ENCODE measurements around the gene GALNT14. TPM values are rescaled to one million over a fixed set of nuclear protein-coding genes. Genes with fewer than 3 reads are reported as not detected.

GALNT14 gene
- total and polyA plus RNA-seq, 2 donors (not counting 1 experiment from before 2014, with no cell fraction given) = 3.1 to 6.2 TPM

DNA sequence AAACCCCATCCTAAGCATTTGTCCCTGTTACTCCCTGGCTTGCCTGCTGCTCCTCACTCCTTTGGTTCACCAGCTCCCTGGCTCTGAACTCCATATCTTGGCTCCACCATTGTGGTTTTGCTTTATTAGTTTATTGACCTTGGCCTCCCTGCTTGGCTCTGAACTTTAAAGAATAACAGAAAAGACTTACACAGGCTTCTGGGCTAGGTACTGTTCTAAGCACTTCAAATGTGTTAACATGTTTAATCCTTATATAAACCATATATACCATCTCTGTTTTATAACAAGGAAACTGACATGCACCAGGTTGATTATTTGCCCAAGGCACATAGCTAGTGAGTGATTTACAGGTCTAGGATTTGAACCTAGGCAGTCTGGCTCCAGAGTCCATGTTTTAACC, 181.2 kb downstream of the GALNT14 start:
- no peak for TF ChIP-seq EZH2 (IDR thresholded peaks at IDR 0.05; ENCODE audit: borderline replicate concordance, insufficient read depth, low read depth, low read length, poor library complexity, severe bottlenecking)
- CTCF ChIA-PET = no interaction called here
- H3K4me1 Mint-ChIP-seq = no peaks in the 10 kb centered on the region

DNA sequence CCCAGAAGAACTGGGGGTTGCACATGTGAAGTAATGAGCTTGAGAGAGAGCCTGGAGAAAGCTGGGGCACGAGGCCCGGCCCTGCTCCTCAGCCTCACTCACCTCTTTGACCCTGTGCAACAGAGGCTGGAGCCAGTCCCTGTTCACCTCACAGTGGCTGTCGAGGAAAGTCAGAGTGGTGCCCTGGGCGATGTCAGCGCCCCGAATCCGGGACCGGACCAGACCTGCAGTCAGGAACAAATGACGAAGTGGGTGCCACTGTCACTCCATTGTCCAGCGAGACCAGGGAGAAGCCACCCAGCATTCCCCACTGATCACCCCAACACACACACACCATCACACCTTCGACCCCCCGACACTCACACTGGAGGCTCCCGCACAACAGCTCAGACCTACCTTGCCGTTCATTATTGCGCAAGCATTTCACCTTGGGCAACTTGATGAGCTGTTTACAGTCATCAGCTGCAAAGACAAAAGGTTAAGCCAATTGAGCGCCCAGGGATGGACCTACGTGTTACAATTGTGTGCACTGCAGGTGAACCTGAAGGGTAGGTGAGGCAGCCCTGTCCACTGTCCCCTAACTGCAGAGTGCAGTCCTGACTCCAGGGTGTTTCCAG, 182.6 kb downstream of the GALNT14 start:
- no peaks in the 10 kb centered on the region for H3K27me3 ChIP-seq (replicated peaks in 1 of 4; ENCODE audit: control extremely low read depth in 1 of 4, control insufficient read depth in 3 of 4, insufficient read depth in 4 of 4, low read length in 3 of 4)
- H3K4me1 ChIP-seq (ENCODE audit: control insufficient read depth in 2 of 2, insufficient read depth in 2 of 2, low read length in 2 of 2) = no peaks in the 10 kb centered on the region
- H3K9me3 ChIP-seq (ENCODE audit: control extremely low read depth in 1 of 3, control insufficient read depth in 2 of 3, insufficient read depth in 1 of 3, low read length in 2 of 3) = no peaks in the 10 kb centered on the region
- POLR2A ChIA-PET = no interaction called here
- CTCF ChIA-PET = no interaction called here
- DNase-seq (no peak), ATAC-seq (ENCODE audit: low read depth) (no peak)
- H3K9ac ChIP-seq (ENCODE audit: low read length) = no peak overlapping the region
- TF ChIP-seq, protein P1, sequence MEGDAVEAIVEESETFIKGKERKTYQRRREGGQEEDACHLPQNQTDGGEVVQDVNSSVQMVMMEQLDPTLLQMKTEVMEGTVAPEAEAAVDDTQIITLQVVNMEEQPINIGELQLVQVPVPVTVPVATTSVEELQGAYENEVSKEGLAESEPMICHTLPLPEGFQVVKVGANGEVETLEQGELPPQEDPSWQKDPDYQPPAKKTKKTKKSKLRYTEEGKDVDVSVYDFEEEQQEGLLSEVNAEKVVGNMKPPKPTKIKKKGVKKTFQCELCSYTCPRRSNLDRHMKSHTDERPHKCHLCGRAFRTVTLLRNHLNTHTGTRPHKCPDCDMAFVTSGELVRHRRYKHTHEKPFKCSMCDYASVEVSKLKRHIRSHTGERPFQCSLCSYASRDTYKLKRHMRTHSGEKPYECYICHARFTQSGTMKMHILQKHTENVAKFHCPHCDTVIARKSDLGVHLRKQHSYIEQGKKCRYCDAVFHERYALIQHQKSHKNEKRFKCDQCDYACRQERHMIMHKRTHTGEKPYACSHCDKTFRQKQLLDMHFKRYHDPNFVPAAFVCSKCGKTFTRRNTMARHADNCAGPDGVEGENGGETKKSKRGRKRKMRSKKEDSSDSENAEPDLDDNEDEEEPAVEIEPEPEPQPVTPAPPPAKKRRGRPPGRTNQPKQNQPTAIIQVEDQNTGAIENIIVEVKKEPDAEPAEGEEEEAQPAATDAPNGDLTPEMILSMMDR (IDR thresholded peaks at IDR 0.05) = no peak
- no peak for TF ChIP-seq EZH2 (IDR thresholded peaks at IDR 0.05; ENCODE audit: borderline replicate concordance, insufficient read depth, low read depth, low read length, poor library complexity, severe bottlenecking)
- Mint-ChIP-seq H3K27ac (no peak overlapping the region), H3K9me3 (ENCODE audit: insufficient read depth) (no peaks in the 10 kb centered on the region), H3K4me1 (no peaks in the 10 kb centered on the region), H3K27me3 (no peaks in the 10 kb centered on the region), H3K4me3 (no peak overlapping the region)
- intact Hi-C loops (cut with micrococcal nuclease) = no loop called here
- H4K20me1 ChIP-seq (ENCODE audit: control insufficient read depth, insufficient read depth, low read length, poor library complexity, severe bottlenecking) = no peaks in the 10 kb centered on the region
- no peaks in the 10 kb centered on the region for H3K36me3 ChIP-seq (replicated peaks in 1 of 2; ENCODE audit: control extremely low read depth in 1 of 2, control insufficient read depth in 1 of 2, extremely low read depth in 1 of 2, insufficient read depth in 2 of 2, low read length in 1 of 2)
- no peak overlapping the region for H3K4me2 ChIP-seq (replicated peaks; ENCODE audit: low read depth, low read length, poor library complexity, severe bottlenecking)
- WGBS (ENCODE audit: insufficient coverage) = 97% methylated on average over 17 of the region's 17 CpGs
- H3K79me2 ChIP-seq (ENCODE audit: control insufficient read depth, insufficient read depth, low read length) = no peaks in the 10 kb centered on the region
- H2AFZ ChIP-seq (ENCODE audit: insufficient read depth, low read depth, low read length, poor library complexity, severe bottlenecking) = no peak overlapping the region
- no peak overlapping the region for H3K27ac ChIP-seq (ENCODE audit: low read length in 2 of 2)
- H3K4me3 ChIP-seq (ENCODE audit: control extremely low read depth in 1 of 5, extremely low read depth in 1 of 5, insufficient read depth in 1 of 5, low read depth in 2 of 5, low read length in 4 of 5) = no peak overlapping the region

More for the DNA sequence above, 181.2 kb downstream of the GALNT14 start:
- Histone ChIP-seq H2AFZ (ENCODE audit: insufficient read depth, low read depth, low read length, poor library complexity, severe bottlenecking) (no peak overlapping the region), H3K4me1 (ENCODE audit: control insufficient read depth in 2 of 2, insufficient read depth in 2 of 2, low read length in 2 of 2) (no peaks in the 10 kb centered on the region), H3K36me3 (replicated peaks in 1 of 2; ENCODE audit: control extremely low read depth in 1 of 2, control insufficient read depth in 1 of 2, extremely low read depth in 1 of 2, insufficient read depth in 2 of 2, low read length in 1 of 2) (no peaks in the 10 kb centered on the region), H3K4me3 (ENCODE audit: control extremely low read depth in 1 of 5, extremely low read depth in 1 of 5, insufficient read depth in 1 of 5, low read depth in 2 of 5, low read length in 4 of 5) (no peak overlapping the region), H4K20me1 (ENCODE audit: control insufficient read depth, insufficient read depth, low read length, poor library complexity, severe bottlenecking) (no peaks in the 10 kb centered on the region), H3K9me3 (ENCODE audit: control extremely low read depth in 1 of 3, control insufficient read depth in 2 of 3, insufficient read depth in 1 of 3, low read length in 2 of 3) (no peaks in the 10 kb centered on the region), H3K27ac (ENCODE audit: low read length in 2 of 2) (no peak overlapping the region), H3K79me2 (ENCODE audit: control insufficient read depth, insufficient read depth, low read length) (no peaks in the 10 kb centered on the region), H3K9ac (ENCODE audit: low read length) (no peak overlapping the region), H3K27me3 (replicated peaks in 1 of 4; ENCODE audit: control extremely low read depth in 1 of 4, control insufficient read depth in 3 of 4, insufficient read depth in 4 of 4, low read length in 3 of 4) (no peaks in the 10 kb centered on the region), H3K4me2 (replicated peaks; ENCODE audit: low read depth, low read length, poor library complexity, severe bottlenecking) (no peak overlapping the region)
- intact Hi-C loops (cut with micrococcal nuclease) = no loop called here
- POLR2A ChIA-PET = no interaction called here
- H3K4me3 Mint-ChIP-seq = no peak overlapping the region
- no peak for ATAC-seq (ENCODE audit: low read depth)
- no peaks in the 10 kb centered on the region for H3K27me3 Mint-ChIP-seq
- H3K27ac Mint-ChIP-seq = no peak overlapping the region
- no peaks in the 10 kb centered on the region for H3K9me3 Mint-ChIP-seq (ENCODE audit: insufficient read depth)
- no peak for DNase-seq

Measured in B cell (primary cell).